ENCODE data around the gene AMMECR1L.
A peak's percentile ranks its signal among the peaks of the same experiment; 100 is the strongest.
"Not testable (repeated sequence)": the region's sequence is repeated elsewhere in the genome, so short reads cannot be mapped to it uniquely, and the experiment has no call there.

Gene AMMECR1L

DNA sequence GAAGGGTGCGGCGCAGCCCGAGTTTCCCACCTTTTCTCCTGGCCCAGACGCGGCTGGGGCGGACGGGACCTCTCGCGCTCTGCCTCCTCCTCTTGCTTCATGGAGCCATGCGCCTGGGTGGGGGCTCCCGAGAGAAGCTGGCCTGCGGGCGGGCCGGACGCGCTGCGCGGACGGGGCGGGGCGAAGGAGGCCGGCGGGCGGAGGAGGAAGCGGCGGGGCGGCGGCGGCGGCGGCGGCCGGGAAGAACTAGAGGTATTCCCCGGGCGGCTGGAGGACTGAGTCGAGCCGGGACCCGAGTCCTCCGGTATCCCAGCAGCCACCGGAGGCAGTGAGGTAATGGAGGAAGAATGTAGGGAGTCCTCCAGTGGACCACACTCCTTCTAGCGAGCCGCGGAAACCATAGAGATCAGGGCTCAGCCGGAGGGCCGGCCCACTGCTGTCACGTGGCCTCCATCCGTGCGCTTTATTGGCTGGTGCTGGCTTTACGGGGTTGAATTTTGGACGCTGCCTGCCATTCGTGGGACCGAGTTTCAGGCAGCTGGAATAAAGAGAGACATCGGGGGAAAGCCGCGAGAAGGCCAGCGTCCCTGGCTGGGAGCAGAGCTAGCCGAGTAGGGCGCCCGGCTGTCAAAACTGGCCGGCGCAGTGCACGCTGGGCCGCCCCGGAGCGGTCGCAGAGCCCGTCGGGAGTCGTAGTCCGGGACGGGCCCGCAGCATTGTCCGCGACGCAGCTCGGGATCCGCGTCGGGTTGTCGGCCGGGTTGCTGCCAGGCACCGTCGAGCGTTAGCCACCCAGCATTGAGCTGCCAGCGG, at the start of gene AMMECR1L:
Gene AMMECR1L (minus strand): TSS at position 177 of the 813 bp plus-strand sequence. CDS start 11,722 bp downstream, outside the sequence.
- DNase-seq (ENCODE audit: low spot score in 2 of 2) (peak; percentile 65 to 73), ATAC-seq (ENCODE audit: low read depth) (peak; percentile 84)
- Mint-ChIP-seq H3K27ac (peak within 1 kb of the TSS; percentile 92), H3K4me1 (peaks cover 20% of the 10 kb centered on the region), H3K4me3 (peak within 1 kb of the TSS; percentile 90)
- not testable (repeated sequence) for H3K9me3 Mint-ChIP-seq, H3K36me3 Mint-ChIP-seq, H3K27me3 Mint-ChIP-seq

DNA sequence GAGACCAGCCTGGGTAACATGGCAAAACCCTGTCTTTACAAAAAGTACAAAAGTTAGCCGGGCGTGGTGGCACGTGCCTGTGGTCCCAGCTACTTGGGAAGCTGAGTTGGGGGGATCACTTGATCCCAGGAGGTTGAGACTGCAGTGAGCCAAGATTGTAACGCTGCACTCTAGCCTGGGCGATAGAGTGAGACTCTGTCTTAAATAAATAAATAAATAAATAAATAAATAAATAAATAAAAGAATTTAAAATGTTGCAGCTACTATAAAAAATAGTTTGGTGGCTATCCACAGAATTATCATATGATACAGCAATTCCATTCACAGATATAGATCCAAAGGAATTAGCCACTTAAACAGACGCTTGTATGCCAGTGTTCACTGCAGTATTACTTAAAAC, 49.6 kb upstream of the AMMECR1L start:
- Mint-ChIP-seq H3K9me3 (no peaks in the 10 kb centered on the region), H3K36me3 (no peaks in the 10 kb centered on the region), H3K27me3 (no peaks in the 10 kb centered on the region), H3K4me1 (no peaks in the 10 kb centered on the region), H3K27ac (no peak overlapping the region), H3K4me3 (no peak overlapping the region)
- ATAC-seq (ENCODE audit: low read depth), result no peak
- DNase-seq (ENCODE audit: low spot score in 2 of 2), result no peak

DNA sequence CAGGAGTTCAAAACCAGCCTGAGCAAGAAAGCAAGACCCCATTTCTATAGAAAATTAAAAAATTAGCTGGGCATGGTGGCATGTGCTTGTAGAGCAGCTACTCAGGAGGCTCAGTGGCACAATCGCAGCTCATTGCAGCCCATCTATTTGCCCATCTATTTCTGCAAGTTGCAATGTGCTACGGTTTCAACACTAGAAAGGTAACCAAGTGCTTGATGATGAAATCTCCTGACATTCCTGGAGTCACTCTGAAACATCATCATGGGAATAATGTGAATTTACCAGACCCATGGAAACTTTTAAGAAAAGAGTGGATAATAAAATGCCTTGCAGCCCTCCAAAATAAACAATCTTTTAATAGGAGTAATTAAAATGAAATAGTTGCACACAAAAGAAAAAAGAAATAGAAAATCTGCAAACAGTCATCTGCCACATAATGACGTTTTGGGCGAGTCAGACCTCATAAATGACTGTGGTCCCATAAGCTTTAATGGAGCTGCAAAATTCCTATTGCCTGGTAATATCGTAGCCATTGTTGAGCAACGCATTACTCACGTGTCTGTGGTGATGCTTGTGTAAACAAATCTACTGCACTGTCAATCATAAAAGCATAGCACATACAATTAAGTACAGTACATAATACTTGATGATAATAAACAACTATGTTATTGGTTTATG, 46.6 kb upstream of the AMMECR1L start:
- H3K4me3 Mint-ChIP-seq, result no peak overlapping the region
- H3K27ac Mint-ChIP-seq, result no peak overlapping the region
- no peaks in the 10 kb centered on the region for H3K36me3 Mint-ChIP-seq
- ATAC-seq (ENCODE audit: low read depth) (no peak), DNase-seq (ENCODE audit: low spot score in 2 of 2) (no peak)
- no peaks in the 10 kb centered on the region for H3K9me3 Mint-ChIP-seq
- H3K4me1 Mint-ChIP-seq, result no peaks in the 10 kb centered on the region
- H3K27me3 Mint-ChIP-seq, result no peaks in the 10 kb centered on the region

DNA sequence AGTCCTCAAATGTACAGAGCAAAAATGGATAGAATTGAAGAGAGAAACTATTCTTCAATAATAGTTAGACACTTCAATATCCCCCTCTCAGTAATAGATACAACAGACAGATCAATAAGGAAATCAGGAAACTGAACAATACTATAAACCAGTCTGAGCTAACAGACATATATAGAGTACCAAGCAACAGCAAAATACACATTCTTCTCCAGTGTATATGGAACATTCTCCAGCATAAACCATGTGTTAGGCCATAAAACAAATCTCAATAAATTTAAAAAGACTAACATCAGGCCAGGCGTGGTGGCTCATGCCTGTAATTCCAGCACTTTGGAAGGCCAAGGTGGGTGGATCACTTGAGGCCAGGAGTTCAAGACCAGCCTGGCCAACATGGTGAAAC, 43.7 kb upstream of the AMMECR1L start:
- no peak for DNase-seq (ENCODE audit: low spot score in 2 of 2)
- Mint-ChIP-seq H3K4me3 (no peak overlapping the region), H3K27me3 (peaks cover 1% of the 10 kb centered on the region), H3K27ac (no peak overlapping the region), H3K36me3 (no peaks in the 10 kb centered on the region), H3K9me3 (peaks cover 1% of the 10 kb centered on the region), H3K4me1 (no peaks in the 10 kb centered on the region)
- ATAC-seq (ENCODE audit: low read depth), result no peak

DNA sequence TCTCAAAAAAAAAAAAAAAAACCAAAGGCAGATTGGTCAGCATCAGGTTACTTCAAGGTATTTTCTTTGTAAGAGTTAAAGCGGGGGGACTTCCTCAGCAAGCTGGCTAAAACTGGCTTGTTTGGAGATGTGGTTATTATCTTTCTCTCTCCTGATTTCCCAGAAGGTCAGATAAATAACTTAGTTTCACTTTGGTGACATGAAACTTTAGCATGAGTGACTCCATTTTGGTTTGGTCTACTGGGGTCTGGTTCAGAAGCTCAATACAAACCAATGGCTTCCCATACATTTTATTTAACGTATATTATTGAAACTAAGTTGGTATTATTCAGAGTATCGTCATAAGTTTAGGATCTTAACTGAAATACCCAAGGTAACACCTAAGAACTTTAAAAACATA, 41.6 kb upstream of the AMMECR1L start:
- Mint-ChIP-seq H3K36me3 (no peaks in the 10 kb centered on the region), H3K27me3 (peaks cover 1% of the 10 kb centered on the region), H3K9me3 (peaks cover 1% of the 10 kb centered on the region), H3K4me1 (no peaks in the 10 kb centered on the region), H3K4me3 (no peak overlapping the region), H3K27ac (no peak overlapping the region)
- no peak for ATAC-seq (ENCODE audit: low read depth)
- DNase-seq (ENCODE audit: low spot score in 2 of 2), result no peak

DNA sequence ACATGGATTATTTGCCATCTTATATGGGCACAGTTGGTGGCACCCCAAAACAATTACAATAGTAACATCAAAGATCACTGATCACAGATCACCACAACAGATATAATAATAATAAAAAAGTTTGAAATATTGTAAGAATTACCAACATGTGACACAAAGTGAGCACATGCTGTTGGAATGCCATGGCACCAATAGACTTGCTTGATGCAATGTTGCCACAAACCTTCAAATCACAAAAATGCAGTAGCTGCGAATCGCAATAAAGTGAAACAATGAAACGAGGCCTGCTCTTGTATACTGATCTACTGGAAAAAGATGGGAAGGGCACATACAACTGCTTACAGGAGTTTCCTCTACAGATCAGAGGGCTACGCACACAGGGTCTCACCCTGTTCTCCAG, 32.2 kb upstream of the AMMECR1L start:
- no peaks in the 10 kb centered on the region for H3K4me1 Mint-ChIP-seq
- no peak overlapping the region for H3K4me3 Mint-ChIP-seq
- no peaks in the 10 kb centered on the region for H3K27me3 Mint-ChIP-seq
- ATAC-seq (ENCODE audit: low read depth) (no peak), DNase-seq (ENCODE audit: low spot score in 2 of 2) (no peak)
- H3K27ac Mint-ChIP-seq, result no peak overlapping the region
- no peaks in the 10 kb centered on the region for H3K36me3 Mint-ChIP-seq
- no peaks in the 10 kb centered on the region for H3K9me3 Mint-ChIP-seq

DNA sequence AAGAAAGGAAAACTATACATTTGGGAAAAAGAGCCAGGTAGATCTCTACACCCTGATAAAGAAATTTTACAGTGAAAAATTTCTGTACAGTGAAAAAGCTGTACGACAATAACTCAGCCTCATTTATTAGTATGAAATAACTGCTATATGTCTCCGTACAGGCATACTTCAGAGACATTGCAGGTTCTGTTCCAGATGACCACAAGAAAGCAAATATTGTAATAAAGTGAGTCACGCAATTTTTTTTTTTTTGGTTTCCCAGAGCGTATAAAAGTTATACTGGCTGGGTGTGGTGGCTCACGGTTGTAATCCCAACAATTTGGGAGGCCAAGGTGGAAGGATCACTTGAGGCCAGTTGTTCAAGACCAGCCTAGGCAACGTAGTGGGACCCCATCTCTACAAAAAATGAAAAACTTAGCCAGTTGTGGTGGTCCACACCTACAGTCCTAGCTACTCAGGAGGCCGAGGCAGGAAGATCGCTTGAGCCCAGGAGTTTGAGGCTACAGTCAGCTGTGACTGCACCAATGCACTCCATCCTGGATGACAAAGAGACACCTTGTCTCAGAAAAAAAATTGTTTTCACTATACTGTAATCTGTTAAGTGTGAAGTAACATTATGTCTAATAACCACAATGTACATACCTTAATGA, 28.2 kb upstream of the AMMECR1L start:
- DNase-seq (ENCODE audit: low spot score in 2 of 2) (no peak), ATAC-seq (ENCODE audit: low read depth) (no peak)
- no peaks in the 10 kb centered on the region for H3K36me3 Mint-ChIP-seq
- H3K4me3 Mint-ChIP-seq, result no peak overlapping the region
- H3K4me1 Mint-ChIP-seq, result peaks cover 4% of the 10 kb centered on the region
- no peaks in the 10 kb centered on the region for H3K9me3 Mint-ChIP-seq
- no peaks in the 10 kb centered on the region for H3K27me3 Mint-ChIP-seq
- H3K27ac Mint-ChIP-seq, result no peak overlapping the region

DNA sequence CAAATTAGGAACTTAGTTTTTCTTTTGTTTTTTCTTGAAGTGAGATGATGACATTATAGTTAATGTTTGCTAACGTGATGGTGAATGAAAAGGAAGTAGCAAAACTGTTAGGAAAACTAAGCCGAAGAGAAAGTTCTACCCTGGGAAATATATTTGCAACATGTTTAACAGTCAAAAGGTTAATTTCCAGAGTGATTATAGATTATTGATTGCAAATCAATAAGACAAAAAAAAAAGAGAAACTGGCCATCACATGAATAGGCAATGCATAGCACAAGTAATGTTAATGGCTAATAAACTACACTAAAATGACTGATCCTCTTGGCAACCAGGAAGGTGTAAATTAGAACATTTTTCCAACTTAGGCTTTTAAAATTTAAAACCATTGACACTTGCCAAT, 26.0 kb upstream of the AMMECR1L start:
- DNase-seq (ENCODE audit: low spot score in 2 of 2), result no peak
- Mint-ChIP-seq H3K9me3 (no peaks in the 10 kb centered on the region), H3K4me3 (no peak overlapping the region), H3K36me3 (no peaks in the 10 kb centered on the region), H3K27ac (no peak overlapping the region), H3K27me3 (no peaks in the 10 kb centered on the region), H3K4me1 (peaks cover 7% of the 10 kb centered on the region)
- ATAC-seq (ENCODE audit: low read depth), result no peak

DNA sequence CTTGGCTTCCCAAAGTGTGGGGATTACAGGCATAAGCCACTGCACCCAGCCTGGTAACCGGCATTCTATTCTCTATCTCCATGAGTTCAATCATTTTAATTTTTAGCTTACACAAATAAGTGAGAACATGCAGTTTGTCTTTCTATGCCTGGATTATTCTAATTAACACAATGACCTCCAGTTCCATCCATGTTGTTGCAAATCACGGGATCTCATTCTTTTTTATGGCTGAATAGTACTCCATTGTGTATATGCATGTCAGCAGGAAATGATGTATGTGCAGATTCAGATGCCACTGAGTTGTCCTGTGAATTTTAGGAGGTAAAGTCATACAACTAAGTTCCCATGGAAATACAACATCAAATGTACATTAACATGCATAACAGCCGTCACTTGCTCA, 24.7 kb upstream of the AMMECR1L start:
- Mint-ChIP-seq H3K4me1 (peaks cover 9% of the 10 kb centered on the region), H3K36me3 (no peaks in the 10 kb centered on the region), H3K4me3 (no peak overlapping the region), H3K27ac (no peak overlapping the region), H3K27me3 (no peaks in the 10 kb centered on the region), H3K9me3 (no peaks in the 10 kb centered on the region)
- ATAC-seq (ENCODE audit: low read depth), result no peak
- no peak for DNase-seq (ENCODE audit: low spot score in 2 of 2)

DNA sequence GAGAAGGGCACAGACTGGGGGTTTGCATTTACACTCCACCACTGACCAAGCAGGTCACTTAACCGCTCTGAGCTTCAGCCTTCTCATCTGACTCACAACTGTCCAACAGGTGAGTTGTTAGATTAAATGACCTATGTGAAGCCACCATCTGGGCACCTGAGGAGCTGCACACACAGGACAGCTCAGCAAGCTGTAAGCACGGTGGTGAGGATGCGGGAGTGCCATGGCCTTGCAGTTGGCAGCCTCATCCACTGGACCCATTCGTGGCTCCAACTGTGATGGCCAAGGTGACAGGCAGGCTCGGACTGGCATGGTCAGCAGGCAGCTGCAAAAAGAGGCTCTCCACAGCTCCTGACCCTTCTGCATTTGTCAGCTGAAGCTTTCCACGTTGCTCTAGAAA, 23.3 kb upstream of the AMMECR1L start:
- ATAC-seq (ENCODE audit: low read depth) (peak; percentile 27), DNase-seq (ENCODE audit: low spot score in 2 of 2) (no peak)
- no peaks in the 10 kb centered on the region for H3K36me3 Mint-ChIP-seq
- H3K27ac Mint-ChIP-seq, result no peak overlapping the region
- H3K9me3 Mint-ChIP-seq, result no peaks in the 10 kb centered on the region
- no peak overlapping the region for H3K4me3 Mint-ChIP-seq
- no peaks in the 10 kb centered on the region for H3K27me3 Mint-ChIP-seq
- H3K4me1 Mint-ChIP-seq, result peaks cover 11% of the 10 kb centered on the region

DNA sequence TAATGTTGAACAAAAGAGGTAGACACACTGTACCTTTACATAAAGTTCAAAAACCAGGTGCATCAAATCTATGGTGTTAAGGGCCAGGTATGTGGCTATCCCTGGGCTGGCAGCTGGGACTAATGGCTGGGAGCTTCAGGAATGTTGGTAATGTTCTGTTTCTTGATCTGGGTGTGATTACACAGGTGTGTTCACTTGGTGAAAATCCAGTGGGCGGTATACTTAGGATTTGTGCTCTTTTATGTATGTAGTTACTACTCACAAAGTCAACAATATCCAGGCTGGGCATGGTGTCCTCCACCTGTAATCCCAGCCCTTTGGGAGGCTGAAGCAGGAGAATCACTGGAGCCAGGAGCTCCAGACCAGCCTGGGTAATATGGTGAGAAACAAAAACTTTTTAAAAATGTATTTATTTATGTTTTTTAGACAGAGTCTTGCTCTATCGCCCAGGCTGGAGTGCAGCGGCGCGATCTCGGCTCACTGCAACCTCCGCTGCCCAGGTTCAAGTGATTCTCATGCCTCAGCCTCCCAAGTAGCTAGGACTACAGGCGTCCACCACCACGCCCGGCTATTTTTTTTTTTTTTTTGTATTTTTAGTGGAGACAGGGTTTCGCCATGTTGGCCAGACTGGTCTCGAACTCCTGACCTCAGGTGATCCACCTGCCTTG, 22.1 kb upstream of the AMMECR1L start:
- ATAC-seq (ENCODE audit: low read depth); H3K27ac Mint-ChIP-seq; H3K36me3 Mint-ChIP-seq; H3K27me3 Mint-ChIP-seq; H3K9me3 Mint-ChIP-seq; DNase-seq (ENCODE audit: low spot score in 2 of 2); H3K4me3 Mint-ChIP-seq: not testable (repeated sequence)
- peaks cover 11% of the 10 kb centered on the region for H3K4me1 Mint-ChIP-seq

DNA sequence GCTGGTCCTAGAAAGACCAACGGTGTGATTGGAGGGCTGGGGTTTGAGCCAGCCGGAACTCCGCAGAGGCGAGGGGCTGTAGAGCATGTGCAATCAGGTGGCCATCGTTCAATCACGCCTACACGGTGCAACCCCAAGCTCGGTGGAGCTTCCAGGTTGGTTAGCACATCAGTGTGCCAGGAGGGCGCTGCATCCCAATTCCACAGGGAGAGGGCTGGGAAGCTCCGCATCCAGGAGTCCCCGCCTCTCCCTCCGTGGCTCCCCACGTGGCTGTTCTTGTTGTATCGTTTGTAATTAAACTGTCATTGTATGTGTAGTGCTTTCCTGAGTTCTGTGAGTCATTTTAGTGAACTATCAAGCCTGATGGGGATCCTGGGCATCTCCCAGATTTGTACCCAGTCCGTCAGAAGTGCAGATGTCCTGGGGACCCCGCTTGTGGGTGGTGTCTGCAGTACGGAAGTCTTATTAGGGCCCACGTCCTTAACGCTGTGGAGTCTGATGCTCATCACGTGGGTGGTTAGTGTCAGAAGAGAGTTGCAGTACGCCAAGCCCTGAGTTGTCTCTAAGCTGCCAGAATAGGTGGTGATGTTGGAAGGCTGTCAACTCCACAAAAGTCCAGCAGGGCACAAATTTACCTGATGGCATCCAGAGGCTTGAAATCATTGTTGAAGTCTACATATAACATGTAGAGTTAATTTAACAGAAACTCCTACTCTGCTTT, 20.6 kb upstream of the AMMECR1L start:
- peaks cover 8% of the 10 kb centered on the region for H3K4me1 Mint-ChIP-seq
- no peak overlapping the region for H3K27ac Mint-ChIP-seq
- no peak for DNase-seq (ENCODE audit: low spot score in 2 of 2)
- no peaks in the 10 kb centered on the region for H3K9me3 Mint-ChIP-seq
- no peaks in the 10 kb centered on the region for H3K27me3 Mint-ChIP-seq
- no peak overlapping the region for H3K4me3 Mint-ChIP-seq
- H3K36me3 Mint-ChIP-seq, result no peaks in the 10 kb centered on the region
- ATAC-seq (ENCODE audit: low read depth), result no peak

DNA sequence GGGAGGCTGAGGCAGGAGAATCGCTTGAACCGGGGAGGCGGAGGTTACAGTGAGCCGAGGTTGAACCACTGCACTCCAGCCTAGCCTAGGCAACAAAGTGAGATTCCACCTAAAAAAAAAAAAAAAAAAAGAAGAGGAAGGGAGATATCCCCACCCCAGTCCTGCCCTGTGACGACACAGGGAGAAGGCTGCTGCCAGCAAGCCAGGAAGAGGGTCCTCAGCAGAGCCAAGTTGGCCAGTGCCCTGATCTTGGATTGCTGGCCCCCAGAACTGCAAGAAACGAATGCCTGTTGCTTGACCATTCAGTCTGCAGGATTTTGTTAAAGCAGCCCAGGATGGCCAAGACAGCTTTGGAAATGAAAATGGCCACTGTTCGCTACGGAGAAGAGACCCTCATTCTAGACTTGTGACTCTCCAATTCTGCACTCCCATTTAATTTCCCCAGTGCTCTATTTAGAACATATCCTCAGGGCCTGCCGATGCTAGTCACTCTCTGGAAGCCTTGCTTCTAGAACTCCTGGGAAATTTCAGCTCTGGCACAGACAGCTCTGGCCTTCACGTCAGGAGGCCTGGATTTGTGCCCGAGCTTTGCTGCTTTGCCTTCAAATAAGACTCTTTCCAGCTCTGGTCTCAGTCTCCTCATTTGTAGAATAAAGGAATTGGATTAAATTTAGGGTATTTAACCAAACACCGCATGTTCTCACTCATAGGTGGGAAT, 15.7 kb upstream of the AMMECR1L start:
- H3K9me3 Mint-ChIP-seq, result no peaks in the 10 kb centered on the region
- DNase-seq (ENCODE audit: low spot score in 2 of 2) (no peak), ATAC-seq (ENCODE audit: low read depth) (no peak)
- H3K27me3 Mint-ChIP-seq, result no peaks in the 10 kb centered on the region
- no peaks in the 10 kb centered on the region for H3K36me3 Mint-ChIP-seq
- H3K4me3 Mint-ChIP-seq, result no peak overlapping the region
- no peak overlapping the region for H3K27ac Mint-ChIP-seq
- peaks cover 13% of the 10 kb centered on the region for H3K4me1 Mint-ChIP-seq

Measured in memory B cell (primary cell).